IPS-18c (cell line): ENCODE measurements around the gene AFF3.

Experiments
- H3K4me3 ChIP-seq: 2 replicates; pipeline ENCODE4 v1.7.0; 2013; ENCODE audit warnings: low read depth, mild to moderate bottlenecking, low read length, moderate library complexity; ENCODE audit not compliant: insufficient read depth
- H3K9me3 ChIP-seq: one replicate; pipeline ENCODE4 v1.6.1; 2013; ENCODE audit warnings: mild to moderate bottlenecking, low read length, moderate library complexity; ENCODE audit not compliant: control insufficient read depth, insufficient read depth

The AFF3 gene

GRCh38 chr2:99880964-99881294 is 261.5 kb downstream of the AFF3 start:
- Histone ChIP-seq H3K4me3 (no peak overlapping the region), H3K9me3 (no peaks in the 10 kb centered on the region)

- no peaks in the 10 kb centered on the region for H3K9me3 ChIP-seq
- H3K4me3 ChIP-seq, result no peak overlapping the region
These were observed 262.0 kb downstream of the AFF3 start for GRCh38 chr2:99880148-99880963.

DNA sequence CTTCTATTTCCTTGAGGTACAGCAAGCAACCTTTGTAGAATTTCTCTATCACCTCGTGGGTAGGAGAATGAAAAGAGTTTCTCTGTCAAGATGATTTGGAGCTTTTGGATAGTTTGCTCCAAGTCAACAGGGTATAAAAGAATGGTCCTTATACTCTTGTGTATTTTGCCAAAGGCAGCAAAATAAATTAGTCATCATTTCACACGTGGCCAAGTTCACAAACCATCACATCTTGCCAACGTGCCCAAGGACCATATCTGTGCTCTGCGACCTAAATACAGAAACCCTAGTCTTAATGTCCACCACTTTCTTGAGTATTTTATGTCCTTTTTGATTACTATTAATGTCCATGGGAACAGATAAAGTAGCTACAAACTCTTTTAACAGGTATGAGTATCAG is 262.9 kb downstream of the AFF3 start:
- Histone ChIP-seq H3K9me3 (no peaks in the 10 kb centered on the region), H3K4me3 (no peak overlapping the region)

DNA sequence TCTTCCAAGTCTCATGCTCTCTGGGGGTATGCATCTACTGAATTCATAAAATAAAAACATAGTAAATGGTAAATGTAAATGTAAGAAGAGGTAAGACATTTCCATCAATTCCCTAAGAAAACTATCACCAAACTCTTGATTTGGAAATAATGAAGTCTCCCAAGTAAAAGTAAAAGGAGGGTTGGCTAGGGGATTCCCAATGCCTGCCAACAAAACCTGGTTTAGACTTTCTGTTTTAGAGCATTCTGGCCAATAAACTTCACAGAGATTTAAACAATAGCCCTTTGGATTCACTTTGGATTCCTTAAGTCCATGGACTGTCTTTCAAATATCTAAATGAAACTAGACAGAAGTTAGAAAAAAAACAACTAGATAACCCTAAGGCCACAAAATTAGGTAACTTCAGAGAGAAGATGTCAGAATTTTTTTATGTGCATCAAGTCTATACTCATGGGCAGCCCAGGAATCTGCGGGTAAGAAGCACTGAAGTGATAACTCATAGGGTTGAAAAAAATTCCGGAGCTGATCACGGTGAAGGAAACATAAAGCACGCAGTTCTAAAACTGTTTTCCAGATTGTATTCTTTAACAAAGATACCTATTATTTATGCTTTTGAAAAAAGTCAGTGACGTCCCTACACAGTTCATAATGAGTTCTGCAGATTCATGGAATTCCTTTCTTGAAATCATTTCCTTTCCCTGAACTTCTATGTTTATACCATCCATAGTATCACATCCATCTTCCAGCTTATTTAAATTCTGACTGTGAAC is 263.6 kb downstream of the AFF3 start:
- H3K4me3 ChIP-seq, result no peak overlapping the region
- no peaks in the 10 kb centered on the region for H3K9me3 ChIP-seq

DNA sequence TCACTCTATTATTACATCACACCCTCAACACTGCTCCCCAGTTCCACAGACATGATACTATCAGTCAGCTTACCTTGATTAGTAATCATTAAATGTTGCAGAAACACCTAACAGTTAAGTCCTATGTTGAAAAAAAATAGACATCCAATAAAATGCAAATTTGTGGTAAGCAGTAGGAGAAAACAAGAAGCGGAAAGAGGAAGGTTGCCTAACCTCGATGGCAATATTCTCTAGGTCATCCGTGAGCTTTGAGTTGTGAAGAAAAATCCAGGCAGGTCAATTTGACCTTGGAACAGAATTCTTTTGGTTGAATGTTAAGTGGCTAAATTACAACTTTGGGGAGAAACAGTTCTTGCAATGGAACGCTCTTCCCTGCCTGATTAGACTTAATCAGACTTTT is 264.4 kb downstream of the AFF3 start:
- H3K9me3 ChIP-seq, result no peaks in the 10 kb centered on the region
- H3K4me3 ChIP-seq, result no peak overlapping the region

DNA sequence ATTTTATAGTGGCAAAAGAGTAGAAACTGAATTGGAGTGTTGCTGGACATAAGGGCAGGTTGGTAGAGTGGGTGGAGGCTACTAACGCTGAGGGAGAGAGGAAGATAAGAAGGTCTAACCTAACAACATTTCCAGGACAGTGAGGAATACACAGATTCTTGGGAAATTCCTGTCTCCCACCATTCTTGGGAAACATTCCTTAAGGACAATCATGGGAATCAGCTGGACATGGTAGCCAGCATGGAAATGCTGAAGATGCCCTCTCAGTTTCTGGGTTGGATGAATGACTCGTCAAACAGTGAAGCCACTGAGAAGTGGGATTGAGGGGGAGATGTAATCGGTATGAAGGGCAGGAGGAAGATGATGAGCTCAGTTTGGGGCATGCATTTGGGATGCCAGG is 265.4 kb downstream of the AFF3 start:
- H3K9me3 ChIP-seq, result no peaks in the 10 kb centered on the region
- no peak overlapping the region for H3K4me3 ChIP-seq

GRCh38 chr2:99875627-99876201 is 266.7 kb downstream of the AFF3 start:
- H3K9me3 ChIP-seq, result peaks cover 2% of the 10 kb centered on the region
- H3K4me3 ChIP-seq, result no peak overlapping the region

- H3K4me3 ChIP-seq, result no peak overlapping the region
- peaks cover 2% of the 10 kb centered on the region for H3K9me3 ChIP-seq
These were observed 274.1 kb downstream of the AFF3 start for GRCh38 chr2:99868260-99868659.

- Histone ChIP-seq H3K9me3 (peaks cover 2% of the 10 kb centered on the region), H3K4me3 (no peak overlapping the region)
These were observed 274.6 kb downstream of the AFF3 start for GRCh38 chr2:99867770-99868169.

GRCh38 chr2:99865818-99866676 is 276.3 kb downstream of the AFF3 start:
- no peaks in the 10 kb centered on the region for H3K9me3 ChIP-seq
- no peak overlapping the region for H3K4me3 ChIP-seq

DNA sequence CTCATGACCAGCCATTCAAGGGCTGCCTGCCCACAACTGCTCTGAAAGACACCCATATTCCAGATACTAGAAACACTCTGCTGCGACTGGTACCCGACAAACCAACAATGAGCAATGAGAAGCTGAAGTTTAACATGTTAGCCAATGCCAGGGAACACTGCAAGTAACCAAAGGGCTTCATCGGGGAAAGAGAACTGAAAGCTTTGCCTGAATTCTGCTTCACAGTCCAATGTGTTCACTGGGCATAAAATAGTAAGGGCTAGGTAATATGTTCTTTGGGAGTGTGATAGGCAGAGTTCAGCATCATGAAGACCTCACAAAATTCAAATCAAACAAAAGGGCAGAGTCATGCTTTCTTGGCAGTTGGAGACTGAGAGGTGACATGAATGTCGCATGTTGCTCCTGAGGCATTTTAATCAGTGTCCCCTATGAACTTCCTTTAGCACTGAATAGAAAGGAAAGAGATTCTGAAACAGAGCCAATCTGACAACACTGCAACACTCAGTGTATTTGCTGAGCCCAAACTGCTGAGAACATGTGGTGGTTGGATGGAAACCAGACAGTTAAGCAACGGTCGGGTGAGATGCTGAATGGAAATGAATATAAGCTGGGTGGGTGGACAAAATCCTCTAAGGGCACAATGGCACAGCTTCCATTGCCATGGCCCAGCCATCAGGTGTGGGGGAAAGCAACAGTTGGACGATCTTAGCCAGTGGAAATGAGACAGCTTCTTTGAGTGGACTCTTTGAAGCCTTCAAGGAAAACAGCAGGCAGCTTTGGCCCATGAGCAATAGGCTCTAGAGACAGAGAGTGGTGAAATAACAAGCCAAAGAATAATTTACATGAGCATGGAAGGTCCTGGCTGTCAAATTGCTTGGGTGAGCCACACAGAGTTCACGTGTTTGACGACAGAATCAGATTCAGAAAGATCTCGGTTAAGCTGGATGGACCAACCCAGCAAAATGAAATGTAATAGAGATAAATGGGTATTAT is 277.5 kb downstream of the AFF3 start:
- Histone ChIP-seq H3K4me3 (no peak overlapping the region), H3K9me3 (no peaks in the 10 kb centered on the region)

GRCh38 chr2:99863903-99864270 is 278.5 kb downstream of the AFF3 start:
- H3K4me3 ChIP-seq, result no peak overlapping the region
- no peaks in the 10 kb centered on the region for H3K9me3 ChIP-seq

DNA sequence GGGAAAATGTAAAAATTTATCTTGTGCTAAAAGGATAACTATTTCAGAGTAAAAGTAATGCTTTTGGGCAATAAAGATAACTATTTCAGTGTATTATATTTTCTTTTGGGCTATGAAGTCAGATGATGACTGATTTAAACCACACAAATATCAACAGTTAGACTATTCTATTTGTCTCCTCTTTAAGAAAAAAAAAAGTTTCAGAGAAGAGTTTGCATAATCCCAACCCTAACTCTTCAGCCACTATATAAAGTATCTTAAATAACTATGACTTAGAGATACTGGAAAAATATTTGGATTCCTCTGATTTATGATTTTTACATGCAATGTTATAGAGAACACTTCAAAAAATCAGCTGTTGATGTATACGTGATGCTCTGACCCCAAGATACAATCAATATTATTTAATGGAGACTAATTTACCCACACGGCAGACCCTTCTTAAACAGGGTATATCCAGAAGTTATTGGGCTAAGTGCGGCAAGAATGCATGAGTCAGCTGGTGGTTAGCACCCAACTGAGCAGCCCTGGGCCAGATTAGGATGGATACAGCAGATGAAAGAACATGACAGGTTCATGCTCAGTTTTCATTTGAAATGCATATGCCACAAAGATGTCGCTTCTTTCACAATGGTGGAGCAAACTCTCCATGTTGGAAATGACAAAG is 279.0 kb downstream of the AFF3 start:
- H3K4me3 ChIP-seq, result no peak overlapping the region
- no peaks in the 10 kb centered on the region for H3K9me3 ChIP-seq

DNA sequence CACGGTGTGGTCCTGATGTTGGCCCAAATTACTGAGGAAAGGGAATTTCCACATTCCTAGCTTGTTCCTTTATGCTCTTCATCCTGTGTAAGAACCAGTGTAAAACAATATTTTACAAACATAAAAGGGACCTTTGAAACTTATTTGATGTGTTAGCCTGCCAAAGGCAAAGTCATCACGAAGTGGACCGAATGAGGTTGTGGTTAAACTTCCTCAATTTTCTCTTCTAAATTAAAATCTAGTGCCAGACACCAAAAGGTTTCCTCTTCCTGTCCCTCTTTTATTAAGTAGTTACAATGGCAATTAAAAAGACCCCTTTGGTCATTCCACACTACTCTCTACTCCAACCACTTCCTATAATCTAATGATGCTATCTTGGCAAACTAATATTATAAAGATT is 279.8 kb downstream of the AFF3 start:
- no peaks in the 10 kb centered on the region for H3K9me3 ChIP-seq
- no peak overlapping the region for H3K4me3 ChIP-seq

DNA sequence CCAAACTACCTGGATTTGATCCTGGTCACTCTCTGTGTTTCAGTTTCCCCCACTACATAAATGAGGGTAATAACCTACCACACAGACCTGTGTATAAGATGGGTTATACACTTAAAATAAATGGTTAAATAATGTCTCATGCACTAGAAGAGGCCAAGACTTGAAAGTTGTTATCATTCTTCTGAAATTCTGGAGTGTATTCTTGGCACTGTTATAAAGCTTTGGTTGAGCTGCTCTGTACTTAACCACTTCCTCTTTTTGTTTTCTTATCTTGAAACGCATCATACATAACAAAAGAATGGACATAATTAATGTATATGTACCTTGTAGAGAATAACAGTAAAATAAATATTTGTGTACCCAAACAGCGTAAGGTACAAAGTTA is 281.0 kb downstream of the AFF3 start:
- H3K9me3 ChIP-seq, result no peaks in the 10 kb centered on the region

DNA sequence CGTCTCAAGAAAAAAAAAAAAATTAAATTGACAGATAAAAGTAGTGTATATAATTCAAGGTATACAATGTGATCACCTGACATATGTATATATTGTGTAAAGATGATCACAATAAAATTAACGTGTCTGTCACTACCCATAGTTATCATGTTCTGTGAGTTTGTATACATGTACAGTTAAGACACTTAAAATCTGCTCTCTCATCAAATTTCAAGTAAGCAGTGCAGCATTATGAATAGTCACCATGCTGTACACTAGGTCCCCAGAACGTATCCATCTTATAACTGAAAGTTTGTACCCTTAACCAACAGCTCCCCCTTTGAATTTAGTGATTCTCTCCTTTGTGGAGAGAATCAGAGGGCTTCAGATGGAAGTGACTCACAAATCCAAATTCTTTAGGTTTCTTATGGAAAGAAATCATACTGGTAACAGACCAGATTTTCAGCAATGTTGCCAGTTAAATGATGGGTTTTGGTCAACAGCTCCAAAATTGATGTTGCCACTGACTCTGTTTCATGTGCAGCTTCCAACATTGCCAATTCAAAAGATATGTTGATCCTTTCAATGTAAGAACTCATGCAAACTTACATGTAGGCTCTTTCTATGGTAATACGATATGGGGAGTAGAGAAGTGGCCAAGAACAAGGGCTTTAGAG is 281.5 kb downstream of the AFF3 start:
- Histone ChIP-seq H3K9me3 (no peaks in the 10 kb centered on the region), H3K4me3 (no peak overlapping the region)

More for the DNA sequence above, 281.0 kb downstream of the AFF3 start:
- no peak overlapping the region for H3K4me3 ChIP-seq
